HEK293T (cell line): ENCODE measurements around the gene GNAT3.

Experiments
- BHLHE40 ChIP-seq: fragments of 450-650 bp; IDR thresholded peaks from 2 replicates; pipeline ENCODE4 v1.6.1; 2016; ENCODE audit warnings: mild to moderate bottlenecking, moderate library complexity, borderline replicate concordance
- CTBP1 ChIP-seq: fragments of 450-650 bp; IDR thresholded peaks from 2 replicates; pipeline ENCODE4 v1.6.1; 2016; ENCODE audit warnings: borderline replicate concordance
- FOXK2 ChIP-seq: fragments of 450-650 bp; IDR thresholded peaks from 2 replicates; pipeline ENCODE4 v1.6.1; 2016; ENCODE audit warnings: mild to moderate bottlenecking
- FOXM1 ChIP-seq: fragments of 450-650 bp; IDR thresholded peaks from 2 replicates; pipeline ENCODE4 v1.6.1; 2017; ENCODE audit warnings: mild to moderate bottlenecking, borderline replicate concordance
- LEF1 ChIP-seq: fragments of 450-650 bp; IDR thresholded peaks from 2 replicates; pipeline ENCODE4 v1.6.1; 2017; ENCODE audit warnings: mild to moderate bottlenecking, borderline replicate concordance
- SP1 ChIP-seq: fragments of 450-650 bp; IDR thresholded peaks from 2 replicates; pipeline ENCODE4 v1.6.1; 2017
- SUZ12 ChIP-seq: fragments of 450-650 bp; IDR thresholded peaks from 2 replicates; pipeline ENCODE4 v1.6.1; 2016; ENCODE audit warnings: mild to moderate bottlenecking
- TARDBP ChIP-seq: fragments of 450-650 bp; IDR thresholded peaks from 2 replicates; pipeline ENCODE4 v1.6.1; 2016

- TF ChIP-seq SP1 (no peak), CTBP1 (no peak), FOXM1 (no peak), BHLHE40 (no peak), LEF1 (no peak), FOXK2 (no peak), TARDBP (no peak), SUZ12 (no peak)
These were observed 11.5 kb downstream of the GNAT3 start for GRCh38 chr7:80500325-80500724.
